ENCODE results near the gene NDUFAF3.
"Not testable (repeated sequence)": the region's sequence is repeated elsewhere in the genome, so short reads cannot be mapped to it uniquely, and the experiment has no call there.

Gene NDUFAF3

GRCh38 chr3:49001155-49001554, 20.8 kb upstream of the NDUFAF3 start:
- DNase-seq, result no peak

DNA sequence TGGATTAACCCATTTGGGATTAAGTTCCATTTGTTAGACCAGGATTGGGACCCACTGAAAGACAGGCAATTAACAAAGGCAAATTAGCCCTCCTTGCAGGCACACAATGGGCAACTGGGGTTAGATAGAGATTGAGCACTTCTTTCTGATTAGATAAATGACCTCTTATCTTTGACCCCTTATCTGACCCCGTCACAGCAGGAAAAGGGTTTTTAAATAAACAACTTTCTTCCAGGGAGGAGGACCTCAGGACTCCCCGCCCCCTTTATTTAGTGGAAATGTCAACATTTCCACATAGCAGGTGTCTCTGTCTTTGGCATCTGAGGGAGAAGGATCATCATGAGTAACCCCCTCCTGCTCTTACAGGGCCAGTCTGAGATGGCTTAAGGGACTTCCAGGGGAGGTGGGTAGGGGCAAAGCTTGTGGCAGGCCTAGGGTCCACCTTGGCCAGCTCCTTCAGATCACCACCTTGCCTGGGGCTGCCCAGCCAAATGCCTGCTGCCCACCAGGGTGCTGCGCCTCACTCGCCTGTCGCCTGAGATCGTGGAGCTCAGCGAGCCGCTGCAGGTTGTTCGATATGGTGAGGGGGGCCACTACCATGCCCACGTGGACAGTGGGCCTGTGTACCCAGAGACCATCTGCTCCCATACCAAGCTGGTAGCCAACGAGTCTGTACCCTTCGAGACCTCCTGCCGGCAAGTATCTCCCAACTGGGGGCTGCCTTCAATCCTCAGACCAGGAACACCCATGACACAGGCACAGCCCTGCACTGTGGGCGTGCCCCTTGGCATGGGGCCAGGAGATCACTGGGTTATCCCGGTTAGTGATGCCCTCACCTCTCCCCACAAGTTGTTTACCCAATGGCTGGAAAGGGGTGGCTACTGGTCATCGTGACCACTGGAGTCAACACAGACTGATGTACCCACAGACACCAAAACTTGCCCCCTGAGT, 17.3 kb upstream of the NDUFAF3 start:
- DNase-seq, result no peak

- DNase-seq, result no peak
Measured at GRCh38 chr3:49005303-49005680, 16.6 kb upstream of the NDUFAF3 start.

DNA sequence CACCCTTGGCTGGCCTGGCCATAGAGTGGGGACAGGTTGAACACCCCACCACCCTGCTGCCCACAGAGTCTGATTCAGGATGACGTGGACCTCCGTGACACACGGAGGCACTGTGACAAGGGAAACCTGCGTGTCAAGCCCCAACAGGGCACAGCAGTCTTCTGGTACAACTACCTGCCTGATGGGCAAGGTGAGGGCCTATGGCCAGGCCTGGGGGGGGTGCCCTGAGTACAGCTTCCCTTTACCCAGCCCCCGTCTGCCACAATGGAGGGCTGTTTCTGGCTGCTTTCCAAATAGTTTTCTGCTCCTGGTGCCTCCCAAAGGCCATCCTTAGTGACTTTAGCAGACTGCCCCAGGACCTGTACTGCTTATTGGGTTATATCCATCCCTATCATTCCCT, 15.9 kb upstream of the NDUFAF3 start:
- DNase-seq, result no peak

DNA sequence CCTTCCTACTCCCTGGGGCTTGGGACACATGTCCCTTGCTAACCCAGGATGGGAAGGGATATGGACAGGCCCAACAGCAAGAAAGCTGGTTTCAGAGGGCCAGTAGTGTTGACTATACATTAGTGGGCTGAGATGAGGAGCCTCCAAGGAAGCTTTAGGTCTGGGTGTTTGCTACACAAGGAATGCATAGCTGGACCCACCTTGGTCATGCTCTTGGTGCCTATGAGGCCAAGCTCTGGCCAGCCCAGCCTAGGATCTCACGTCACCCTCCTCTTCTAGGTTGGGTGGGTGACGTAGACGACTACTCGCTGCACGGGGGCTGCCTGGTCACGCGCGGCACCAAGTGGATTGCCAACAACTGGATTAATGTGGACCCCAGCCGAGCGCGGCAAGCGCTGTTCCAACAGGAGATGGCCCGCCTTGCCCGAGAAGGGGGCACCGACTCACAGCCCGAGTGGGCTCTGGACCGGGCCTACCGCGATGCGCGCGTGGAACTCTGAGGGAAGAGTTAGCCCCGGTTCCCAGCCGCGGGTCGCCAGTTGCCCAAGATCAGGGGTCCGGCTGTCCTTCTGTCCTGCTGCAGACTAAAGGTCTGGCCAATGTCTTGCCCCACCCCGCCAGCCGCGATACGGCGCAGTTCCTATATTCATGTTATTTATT, 15.4 kb upstream of the NDUFAF3 start:
- no peak for DNase-seq

- DNase-seq, result peak; percentile 81
Measured at GRCh38 chr3:49007068-49007770, 14.7 kb upstream of the NDUFAF3 start, which contains the start of gene WDR6. Gene WDR6, plus strand, starts transcription at chr3:49007391. Its CDS starts 41 bp downstream, at chr3:49007432.

DNA sequence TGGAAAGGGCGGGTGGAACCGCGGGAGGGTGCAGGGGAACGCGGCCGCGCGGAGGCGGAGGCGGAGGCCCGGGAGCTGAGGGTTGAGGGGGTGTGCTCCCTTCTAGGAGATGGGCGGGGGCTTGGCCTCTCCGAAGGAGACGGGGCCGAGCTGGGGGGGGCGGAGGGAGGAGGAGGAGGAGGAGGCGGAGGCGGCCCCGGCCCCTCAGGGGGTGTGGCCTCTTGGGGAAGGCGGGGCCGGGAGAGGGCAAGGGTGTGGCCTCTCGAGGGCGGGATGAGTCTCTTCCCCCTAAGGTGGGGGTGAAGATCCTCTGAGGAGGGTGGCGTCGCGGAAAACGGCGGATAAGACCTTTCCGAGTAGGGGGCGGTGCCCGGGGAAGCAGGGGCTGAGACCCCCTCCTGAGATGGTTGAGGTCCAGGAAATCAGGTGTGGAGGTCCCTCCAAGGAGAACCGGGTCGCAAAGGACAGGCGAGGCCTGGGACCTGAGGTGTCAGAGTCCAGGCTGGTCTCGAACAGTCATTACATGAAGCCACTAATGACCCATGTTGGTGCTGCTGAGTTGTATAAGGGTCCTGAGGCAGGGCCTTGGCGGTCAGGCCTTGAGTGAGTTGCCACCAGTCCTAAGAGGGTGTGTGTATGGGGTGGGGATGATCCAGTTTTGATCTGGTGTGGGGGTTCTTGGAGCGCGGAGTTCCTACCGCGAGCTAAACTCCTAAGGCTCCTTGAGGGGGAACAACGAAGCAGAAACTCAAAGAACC, 14.0 kb upstream of the NDUFAF3 start:
- DNase-seq, result peak; percentile 34

- DNase-seq, result not testable (repeated sequence)
Measured at GRCh38 chr3:49008627-49009026, 13.3 kb upstream of the NDUFAF3 start.

- DNase-seq, result no peak
Measured at GRCh38 chr3:49009396-49009795, 12.5 kb upstream of the NDUFAF3 start.

DNA sequence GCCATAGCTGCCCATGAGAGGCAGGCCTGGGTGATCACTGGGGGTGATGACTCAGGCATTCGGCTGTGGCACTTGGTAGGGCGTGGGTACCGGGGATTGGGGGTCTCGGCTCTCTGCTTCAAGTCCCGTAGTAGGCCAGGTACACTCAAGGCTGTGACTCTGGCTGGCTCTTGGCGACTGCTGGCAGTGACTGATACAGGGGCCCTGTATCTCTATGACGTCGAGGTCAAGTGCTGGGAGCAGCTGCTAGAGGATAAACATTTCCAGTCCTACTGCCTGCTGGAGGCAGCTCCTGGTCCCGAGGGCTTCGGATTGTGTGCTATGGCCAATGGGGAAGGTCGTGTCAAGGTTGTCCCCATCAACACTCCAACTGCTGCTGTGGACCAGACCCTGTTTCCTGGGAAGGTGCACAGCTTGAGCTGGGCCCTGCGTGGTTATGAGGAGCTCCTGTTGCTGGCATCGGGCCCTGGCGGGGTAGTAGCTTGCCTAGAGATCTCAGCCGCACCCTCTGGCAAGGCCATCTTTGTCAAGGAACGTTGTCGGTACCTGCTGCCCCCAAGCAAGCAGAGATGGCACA, 9.4 kb upstream of the NDUFAF3 start:
- DNase-seq, result no peak

GRCh38 chr3:49013113-49013737, 8.7 kb upstream of the NDUFAF3 start:
- DNase-seq, result no peak

DNA sequence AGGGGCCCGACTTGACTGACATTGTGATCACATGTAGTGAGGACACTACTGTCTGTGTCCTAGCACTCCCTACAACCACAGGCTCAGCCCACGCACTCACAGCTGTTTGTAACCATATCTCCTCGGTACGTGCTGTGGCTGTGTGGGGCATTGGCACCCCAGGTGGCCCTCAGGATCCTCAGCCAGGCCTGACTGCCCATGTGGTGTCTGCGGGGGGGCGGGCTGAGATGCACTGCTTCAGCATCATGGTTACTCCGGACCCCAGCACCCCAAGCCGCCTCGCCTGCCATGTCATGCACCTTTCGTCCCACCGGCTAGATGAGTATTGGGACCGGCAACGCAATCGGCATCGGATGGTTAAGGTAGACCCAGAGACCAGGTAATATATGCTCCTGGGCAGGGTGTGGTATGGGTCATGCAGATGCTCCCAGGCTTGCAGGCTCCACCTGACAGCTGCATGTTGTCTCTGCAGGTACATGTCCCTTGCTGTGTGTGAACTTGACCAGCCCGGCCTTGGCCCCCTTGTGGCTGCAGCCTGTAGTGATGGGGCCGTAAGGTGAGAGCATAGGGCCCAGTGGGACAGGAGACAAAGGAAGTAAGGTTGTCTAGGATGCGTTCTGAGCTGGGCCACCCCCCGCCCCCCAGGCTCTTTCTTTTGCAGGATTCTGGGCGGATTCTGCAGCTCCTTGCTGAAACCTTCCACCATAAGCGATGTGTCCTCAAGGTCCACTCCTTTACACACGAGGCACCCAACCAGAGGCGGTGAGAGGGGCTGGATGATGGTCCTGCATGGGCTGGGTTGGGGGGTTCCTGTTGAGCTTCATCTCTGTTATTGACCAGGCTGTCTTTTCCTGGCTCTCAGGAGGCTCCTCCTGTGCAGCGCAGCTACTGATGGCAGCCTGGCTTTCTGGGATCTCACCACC, 7.9 kb upstream of the NDUFAF3 start:
- DNase-seq, result no peak

DNA sequence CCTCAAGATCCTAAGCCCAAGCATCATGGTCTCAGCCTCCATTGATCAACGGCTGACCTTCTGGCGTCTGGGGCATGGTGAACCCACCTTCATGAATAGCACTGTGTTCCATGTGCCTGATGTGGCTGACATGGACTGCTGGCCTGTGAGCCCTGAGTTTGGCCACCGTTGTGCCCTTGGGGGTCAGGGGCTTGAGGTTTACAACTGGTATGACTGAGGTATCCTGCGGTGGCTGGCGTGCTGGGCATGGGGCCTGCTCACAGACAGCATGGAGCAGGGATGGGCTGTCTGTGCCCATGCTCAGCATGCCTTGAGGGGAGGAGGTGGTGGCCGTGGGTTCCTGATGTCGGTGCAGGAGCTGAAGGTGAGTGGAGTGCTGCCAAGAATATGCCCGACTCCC, 6.8 kb upstream of the NDUFAF3 start:
- no peak for DNase-seq

GRCh38 chr3:49015765-49016164, 6.2 kb upstream of the NDUFAF3 start:
- no peak for DNase-seq

DNA sequence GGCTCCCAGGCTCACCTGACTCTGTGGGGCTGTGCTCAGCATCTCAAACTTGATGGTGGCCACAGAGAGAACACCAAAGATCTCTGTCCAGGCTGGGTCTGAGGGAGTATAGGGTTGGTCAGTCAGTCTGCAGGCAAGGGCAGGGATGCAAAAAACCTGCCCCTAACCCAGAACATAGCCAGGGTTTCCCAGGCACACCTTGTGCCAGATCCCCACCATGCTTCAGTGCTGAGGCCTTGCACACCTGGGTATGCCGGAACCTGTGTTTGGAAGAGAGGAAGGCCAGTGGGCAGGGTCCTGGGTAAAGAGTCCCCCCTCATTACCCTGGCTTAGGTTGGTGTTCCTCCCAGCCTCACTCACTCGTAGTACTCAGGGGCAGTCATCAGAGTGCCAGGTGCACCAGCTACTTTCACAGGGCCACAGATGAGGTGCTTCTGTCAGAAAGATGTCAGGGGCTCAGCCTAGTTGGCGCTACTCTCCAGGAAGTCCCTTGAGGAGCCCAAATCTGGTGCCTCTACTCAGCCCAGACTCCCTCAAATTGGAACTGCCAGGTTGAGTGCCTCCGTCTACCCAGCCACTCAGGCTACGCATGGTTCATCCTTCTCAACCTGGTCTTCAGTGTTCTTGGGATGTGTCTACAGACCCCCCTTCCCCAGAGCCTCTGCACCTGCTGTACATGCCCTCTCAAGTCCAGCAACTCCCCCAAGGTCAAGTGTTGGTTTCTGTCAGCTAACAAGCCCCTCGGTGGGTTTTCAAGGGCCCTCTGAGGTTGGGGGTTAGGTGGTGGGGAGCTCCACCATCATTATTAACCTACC, 5.3 kb upstream of the NDUFAF3 start:
- DNase-seq, result no peak

- no peak for DNase-seq
Measured at GRCh38 chr3:49017229-49017970, 4.5 kb upstream of the NDUFAF3 start.

- DNase-seq, result peak; percentile 62
Measured at GRCh38 chr3:49017971-49018706, 3.8 kb upstream of the NDUFAF3 start, which contains the start of gene DALRD3. Gene DALRD3, minus strand, starts transcription at chr3:49018580. Its CDS starts 16 bp downstream, at chr3:49018564.

GRCh38 chr3:49018707-49019006, 3.3 kb upstream of the NDUFAF3 start:
- no peak for DNase-seq
